Endothelial cell of umbilical vein (primary cell): ENCODE measurements around the gene FAM3A. TPM values are rescaled to one million over a fixed set of nuclear protein-coding genes. Genes with fewer than 3 reads are reported as not detected.
A peak's percentile ranks its signal among the peaks of the same experiment; 100 is the strongest.

ENCODE experiments used
- BruUV-seq: library from RNA; stranded (reverse); fragments of 400-500 nt; replicated peaks from 2 replicates; lab custom pipeline; 2021; lab: Mats Ljungman, UMichigan
- CTCF ChIA-PET: fragments of 300-600, 350-600 bp; sonication (Branson Sonifier 250); formaldehyde crosslinking; loops from one replicate; lab custom pipeline; 2021; ENCODE audit warnings: antibody characterized with exemption, inconsistent platforms; lab: Charles Lee
- POLR2A ChIA-PET: fragments of 300-600, 350-600 bp; sonication (Branson Sonifier 250); formaldehyde crosslinking; loops from one replicate; lab custom pipeline; 2021; ENCODE audit warnings: antibody characterized with exemption, inconsistent platforms; lab: Charles Lee
- DNase-seq: peaks from one replicate; pipeline ENCODE4 v3.0.0-alpha.2; 2011; ENCODE audit warnings: low read depth, low spot score
- FAIRE-seq: peaks from 2 replicates; lab custom pipeline; 2011; peaks lifted over from hg19 to GRCh38; lab: Jason Lieb, UNC
- H2AFZ ChIP-seq: 2 replicates; pipeline ENCODE4 v1.6.0; 2012; ENCODE audit warnings: low read depth, low read length, control low read depth, inconsistent platforms
- H3K27ac ChIP-seq: 2 replicates; pipeline ENCODE4 v1.5.1; 2011; ENCODE audit warnings: low read depth, mild to moderate bottlenecking, control low read depth, low read length, moderate library complexity; ENCODE audit not compliant: insufficient read depth
- H3K27me3 ChIP-seq, 2 experiments: 2 replicates each; pipeline versions ENCODE4 v1.6.0 to v1.6.1; 2011; ENCODE audit warnings: low read length in 2 of 2, mixed read lengths in 1 of 2; ENCODE audit not compliant: control insufficient read depth in 2 of 2, insufficient read depth in 2 of 2
- H3K36me3 ChIP-seq, 2 experiments: 2 replicates in 1 of 2; 3 replicates in 1 of 2; pipeline ENCODE4 v1.5.1; 2011; ENCODE audit warnings: low read length in 2 of 2, mild to moderate bottlenecking in 1 of 2, moderate library complexity in 1 of 2; ENCODE audit not compliant: control insufficient read depth in 2 of 2, insufficient read depth in 2 of 2; ENCODE audit errors: extremely low read depth in 1 of 2
- H3K4me1 ChIP-seq: 3 replicates; pipeline ENCODE4 v1.5.1; 2011; ENCODE audit warnings: mild to moderate bottlenecking, low read length; ENCODE audit not compliant: control insufficient read depth, insufficient read depth; ENCODE audit errors: extremely low read depth
- H3K4me2 ChIP-seq: 2 replicates; pipeline ENCODE4 v1.6.1; 2011; ENCODE audit warnings: low read length, control low read depth, mixed read lengths; ENCODE audit not compliant: insufficient read depth
- H3K4me3 ChIP-seq, 3 experiments: fragments of 200-600 bp in 1 of 3; sonication (generic), shearing (Covaris generic) in 1 of 3; replicated peaks in 1 of 3; 2 replicates each; pipeline ENCODE4 v1.5.1; 2011 to 2016; ENCODE audit warnings: control low read depth in 3 of 3, low read length in 3 of 3, mild to moderate bottlenecking in 2 of 3, inconsistent platforms in 1 of 3, low read depth in 1 of 3, moderate library complexity in 1 of 3; ENCODE audit not compliant: insufficient read depth in 1 of 3
- H3K79me2 ChIP-seq: 2 replicates; pipeline ENCODE4 v1.6.0; 2012; ENCODE audit warnings: low read length, inconsistent platforms; ENCODE audit not compliant: control insufficient read depth, insufficient read depth
- H3K9ac ChIP-seq: replicated peaks from 2 replicates; pipeline ENCODE3; 2011; ENCODE audit warnings: low read length, control low read depth; ENCODE audit not compliant: insufficient read depth; ENCODE audit errors: extremely low read depth
- H3K9me1 ChIP-seq: replicated peaks from 3 replicates; pipeline ENCODE4 v1.6.0; 2011; ENCODE audit warnings: mild to moderate bottlenecking, low read length; ENCODE audit not compliant: control insufficient read depth, insufficient read depth; ENCODE audit errors: extremely low read depth
- H3K9me3 ChIP-seq: replicated peaks from 2 replicates; pipeline ENCODE4 v1.5.1; 2012; ENCODE audit warnings: low read length, inconsistent platforms; ENCODE audit not compliant: control insufficient read depth, insufficient read depth
- H4K20me1 ChIP-seq: replicated peaks from 2 replicates; pipeline ENCODE3; 2011; ENCODE audit warnings: mild to moderate bottlenecking, low read length; ENCODE audit not compliant: control insufficient read depth, insufficient read depth; ENCODE audit errors: extremely low read depth
- EZH2 ChIP-seq: IDR thresholded peaks from 2 replicates; pipeline ENCODE4 v1.6.1; 2012; ENCODE audit warnings: borderline replicate concordance, low read depth, mild to moderate bottlenecking, moderate library complexity, low read length, inconsistent platforms; ENCODE audit not compliant: severe bottlenecking
- FOS ChIP-seq: IDR thresholded peaks from 2 replicates; pipeline ENCODE4 v1.6.1; 2011; ENCODE audit warnings: mild to moderate bottlenecking, low read length, moderate library complexity, borderline replicate concordance; ENCODE audit not compliant: insufficient read depth
- GATA2 ChIP-seq: IDR thresholded peaks from 2 replicates; pipeline ENCODE4 v1.7.0; 2011; ENCODE audit warnings: low read depth, mild to moderate bottlenecking, moderate library complexity, mixed read lengths, low read length; ENCODE audit not compliant: insufficient read length, insufficient read depth
- JUN ChIP-seq: IDR thresholded peaks from 2 replicates; pipeline ENCODE4 v1.6.1; 2011; ENCODE audit warnings: borderline replicate concordance, low read depth; ENCODE audit not compliant: insufficient read length, insufficient read depth
- MYC ChIP-seq: IDR thresholded peaks from one replicate; pipeline ENCODE4 v1.6.1; 2011; ENCODE audit warnings: mild to moderate bottlenecking, low read depth, low read length
- POLR2A ChIP-seq: IDR thresholded peaks from 2 replicates; pipeline ENCODE4 v1.6.1; 2012; ENCODE audit warnings: low read depth, mild to moderate bottlenecking, control low read depth, low read length
- POLR2AphosphoS5 ChIP-seq: IDR thresholded peaks from 2 replicates; pipeline ENCODE4 v1.6.1; 2012; ENCODE audit warnings: low read depth, mild to moderate bottlenecking, control low read depth, low read length, moderate library complexity; ENCODE audit not compliant: insufficient read depth
- dilution Hi-C: fragments of 300-500 bp; cut with MboI; formaldehyde crosslinking; loops from one replicate; pipeline ENCODE4 v1.15.0; 2019; ENCODE audit warnings: low sequenced_read_pairs; ENCODE audit not compliant: extremely low pct_ligation_motif_present
- intact Hi-C: fragments of 100-400 bp; cut with micrococcal nuclease; formaldehyde crosslinking; loops from one replicate; pipeline ENCODE4 v1.10.0; 2022
- polyA plus RNA-seq, 4 experiments: library from polyadenylated mRNA; depleted of rRNA in 3 of 4; stranded (reverse) in 3 of 4; unstranded in 1 of 4; fragments of >200 nt; gene quantifications; 2 replicates each; pipeline versions ENCODE4 v1.2.1 to v1.2.3, GENCODE V29; 2011 to 2012; ENCODE audit warnings: missing spikeins in 1 of 4
- total RNA-seq: library from RNA; stranded (reverse); gene quantifications from 2 replicates; pipeline ENCODE4 v1.2.3, GENCODE V29; 2021
- TF ChIP-seq, protein P1 (sequence below), 2 donors: IDR thresholded peaks; 1 replicate in 1 of 2; 2 replicates in 1 of 2; pipeline ENCODE4 v1.5.1; 2011; ENCODE audit warnings: low read length in 2 of 2, mild to moderate bottlenecking in 2 of 2, moderate library complexity in 2 of 2, control low read depth in 1 of 2, inconsistent platforms in 1 of 2, low read depth in 1 of 2; ENCODE audit not compliant: insufficient read depth in 1 of 2; ENCODE audit errors: extremely low read depth in 1 of 2
- TF ChIP-seq, protein P2 (sequence below): IDR thresholded peaks from 2 replicates; pipeline ENCODE4 v1.6.1; 2011; ENCODE audit not compliant: insufficient read depth, insufficient read length

FAM3A gene
- total and polyA plus RNA-seq, 2 donors (not counting 3 experiments of a cell fraction or from before 2014, with no cell fraction given): 32.0 to 42.9 TPM

DNA sequence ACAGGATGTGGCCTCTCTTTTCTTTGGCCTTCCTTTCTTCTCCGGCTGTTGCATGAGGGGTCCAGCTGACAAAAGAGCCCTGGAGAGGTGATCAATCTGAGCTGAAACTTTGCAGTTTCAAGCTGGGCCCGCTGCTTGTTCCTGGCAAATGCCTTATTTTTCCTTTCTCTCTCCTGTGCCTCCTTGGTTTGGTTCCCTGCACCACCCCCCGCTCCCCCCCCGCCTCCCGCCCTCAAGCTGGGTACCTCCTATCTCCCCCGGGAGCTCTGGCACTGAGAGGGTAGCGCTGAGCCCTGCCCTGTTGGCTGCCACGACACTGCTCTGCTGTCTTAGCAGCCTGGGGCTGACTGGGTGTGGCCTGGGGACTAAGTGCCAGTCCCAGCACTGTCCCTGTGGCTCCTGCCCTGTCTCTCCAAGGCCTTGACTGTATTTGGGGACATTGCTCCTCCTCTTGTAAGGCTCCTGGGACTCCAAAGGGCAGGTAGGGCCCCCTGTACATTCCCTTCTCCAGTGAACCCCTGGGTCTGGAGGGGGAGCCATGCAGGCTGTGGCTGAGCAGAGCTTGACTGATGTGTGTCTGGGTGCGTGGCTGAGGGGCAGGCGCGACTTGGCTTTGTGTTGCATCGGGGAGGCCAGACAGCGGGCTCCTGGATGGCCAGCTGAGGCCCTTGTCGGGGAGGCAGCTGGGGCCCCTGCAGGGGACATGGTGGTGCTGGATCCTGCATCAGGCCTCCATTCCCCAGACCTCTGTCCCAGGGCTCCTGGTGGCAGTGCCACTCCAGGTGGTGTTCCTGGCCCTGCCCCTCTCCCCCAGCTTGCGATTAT, 56.9 kb downstream of the FAM3A start:
- POLR2A ChIA-PET: interaction anchor here (0.6 to 1.4 kb wide), 6 partner anchors 13 to 457 kb away, joined by 3 to 7 read pairs (median 4); partner anchors contain the start of gene SLC10A3

More for the DNA sequence above, 56.9 kb downstream of the FAM3A start:
- dilution Hi-C loops (no loop called here), intact Hi-C loops (loop anchor here (2.0 kb wide), 1 partner anchor 20 kb away; the partner anchor contains the start of gene LAGE3)
- Histone ChIP-seq H3K9ac (peak overlapping the region; percentile 31), H3K4me3 (peak overlapping the region; percentile 73 to 81 (median 76)), H3K27ac (no peak overlapping the region), H3K4me1 (peaks cover 7% of the 10 kb centered on the region), H3K4me2 (peak overlapping the region; percentile 70), H3K9me1 (no peaks in the 10 kb centered on the region), H3K36me3 (peaks cover 0 to 7% of the 10 kb centered on the region in 2 experiments), H3K9me3 (no peaks in the 10 kb centered on the region), H3K79me2 (peaks cover 25% of the 10 kb centered on the region), H4K20me1 (no peaks in the 10 kb centered on the region), H3K27me3 (no peaks in the 10 kb centered on the region), H2AFZ (no peak overlapping the region)
- TF ChIP-seq POLR2AphosphoS5: no peak
- TF ChIP-seq FOS: no peak
- no peak for TF ChIP-seq JUN
- TF ChIP-seq, protein P1, sequence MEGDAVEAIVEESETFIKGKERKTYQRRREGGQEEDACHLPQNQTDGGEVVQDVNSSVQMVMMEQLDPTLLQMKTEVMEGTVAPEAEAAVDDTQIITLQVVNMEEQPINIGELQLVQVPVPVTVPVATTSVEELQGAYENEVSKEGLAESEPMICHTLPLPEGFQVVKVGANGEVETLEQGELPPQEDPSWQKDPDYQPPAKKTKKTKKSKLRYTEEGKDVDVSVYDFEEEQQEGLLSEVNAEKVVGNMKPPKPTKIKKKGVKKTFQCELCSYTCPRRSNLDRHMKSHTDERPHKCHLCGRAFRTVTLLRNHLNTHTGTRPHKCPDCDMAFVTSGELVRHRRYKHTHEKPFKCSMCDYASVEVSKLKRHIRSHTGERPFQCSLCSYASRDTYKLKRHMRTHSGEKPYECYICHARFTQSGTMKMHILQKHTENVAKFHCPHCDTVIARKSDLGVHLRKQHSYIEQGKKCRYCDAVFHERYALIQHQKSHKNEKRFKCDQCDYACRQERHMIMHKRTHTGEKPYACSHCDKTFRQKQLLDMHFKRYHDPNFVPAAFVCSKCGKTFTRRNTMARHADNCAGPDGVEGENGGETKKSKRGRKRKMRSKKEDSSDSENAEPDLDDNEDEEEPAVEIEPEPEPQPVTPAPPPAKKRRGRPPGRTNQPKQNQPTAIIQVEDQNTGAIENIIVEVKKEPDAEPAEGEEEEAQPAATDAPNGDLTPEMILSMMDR (IDR thresholded peaks at IDR 0.05; ENCODE audit: extremely low read depth in 1 of 2, insufficient read depth in 1 of 2, low read depth in 1 of 2, low read length in 2 of 2): no peak
- no peak for TF ChIP-seq MYC
- TF ChIP-seq, protein P2, sequence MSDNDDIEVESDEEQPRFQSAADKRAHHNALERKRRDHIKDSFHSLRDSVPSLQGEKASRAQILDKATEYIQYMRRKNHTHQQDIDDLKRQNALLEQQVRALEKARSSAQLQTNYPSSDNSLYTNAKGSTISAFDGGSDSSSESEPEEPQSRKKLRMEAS: no peak
- no peak for TF ChIP-seq EZH2
- no peak for TF ChIP-seq GATA2
- TF ChIP-seq POLR2A: no peak
- FAIRE-seq: peak; percentile 24
- BruUV-seq: no TSS peak
- CTCF ChIA-PET: interaction anchor here (1.1 to 2.9 kb wide), 3 partner anchors 13 to 68 kb away, joined by 3 to 8 read pairs (median 3); no protein-coding TSS in a partner anchor
- DNase-seq: no peak
